Measurements from ENCODE around the gene WNT10A.

Gene WNT10A

GRCh38 chr2:218896501-218897393 lies 16.1 kb downstream of the WNT10A start (continued):
- no peak for TF ChIP-seq ZBTB1 (tag by site-specific recombination; IDR thresholded peaks at IDR 0.05)
- TF ChIP-seq MYNN (tag by site-specific recombination; IDR thresholded peaks at IDR 0.05; ENCODE audit: borderline replicate concordance), result no peak
- TF ChIP-seq PRDM1 (tag by site-specific recombination; IDR thresholded peaks at IDR 0.05), result no peak
- TF ChIP-seq SCRT2 (tag by site-specific recombination; IDR thresholded peaks at IDR 0.05), result no peak
- no peak for TF ChIP-seq ZNF221 (tag by site-specific recombination; IDR thresholded peaks at IDR 0.05; ENCODE audit: borderline replicate concordance)
- no peak for TF ChIP-seq ZNF292 (tag by site-specific recombination; IDR thresholded peaks at IDR 0.05; ENCODE audit: borderline replicate concordance, low read depth)
- TF ChIP-seq ZNF398 (tag by site-specific recombination; IDR thresholded peaks at IDR 0.05), result peak; percentile 81
- no peak for TF ChIP-seq ZNF561 (tag by site-specific recombination; IDR thresholded peaks at IDR 0.05; ENCODE audit: borderline replicate concordance)
- no peak for TF ChIP-seq PBX3 (CRISPR knock-in tag; IDR thresholded peaks at IDR 0.05)
- peak; percentile 95 for TF ChIP-seq KLF1 (tag by site-specific recombination; IDR thresholded peaks at IDR 0.05)
- TF ChIP-seq SALL2 (tag by site-specific recombination; IDR thresholded peaks at IDR 0.05; ENCODE audit: borderline replicate concordance), result no peak
- TF ChIP-seq GFI1B (tag by site-specific recombination; IDR thresholded peaks at IDR 0.05), result no peak
- no peak for TF ChIP-seq INSM2 (tag by site-specific recombination; IDR thresholded peaks at IDR 0.05)
- 0 out of 2 replicates have a peak, but pooled peaks have one; percentile 14 for TF ChIP-seq ZNF660 (tag by site-specific recombination; IDR thresholded peaks at IDR 0.05)
- no peak for TF ChIP-seq OVOL3 (tag by site-specific recombination; IDR thresholded peaks at IDR 0.05)
- no peak for TF ChIP-seq ZNF324 (tag by site-specific recombination; IDR thresholded peaks at IDR 0.05)
- TF ChIP-seq ZNF10 (tag by site-specific recombination; IDR thresholded peaks at IDR 0.05), result no peak
- TF ChIP-seq MEIS1 (CRISPR knock-in tag; IDR thresholded peaks at IDR 0.05; ENCODE audit: borderline replicate concordance), result no peak
- peak; percentile 71; the same call in 1 of the 2 replicates for TF ChIP-seq PATZ1 (tag by site-specific recombination; IDR thresholded peaks at IDR 0.05)
- no peak for TF ChIP-seq ZNF513 (tag by site-specific recombination; IDR thresholded peaks at IDR 0.05)
- TF ChIP-seq ZNF629 (tag by site-specific recombination; IDR thresholded peaks at IDR 0.05), result no peak
- TF ChIP-seq ZBTB6 (tag by site-specific recombination; IDR thresholded peaks at IDR 0.05), result no peak
- TF ChIP-seq ZNF580 (tag by site-specific recombination; IDR thresholded peaks at IDR 0.05), result no peak
- peak; percentile 85 for TF ChIP-seq GLIS1 (tag by site-specific recombination; IDR thresholded peaks at IDR 0.05)
- no peak for TF ChIP-seq ZNF530 (tag by site-specific recombination; IDR thresholded peaks at IDR 0.05; ENCODE audit: low read depth)
- no peak for TF ChIP-seq ZNF148 (tag by site-specific recombination; IDR thresholded peaks at IDR 0.05; ENCODE audit: borderline replicate concordance)
